Measurements from ENCODE around the gene NKPD1.

- TF ChIP-seq EZH2 (IDR thresholded peaks at IDR 0.05; ENCODE audit: insufficient read depth, poor library complexity, severe bottlenecking) (no peak), EZH2phosphoT487 (IDR thresholded peaks at IDR 0.05; ENCODE audit: insufficient read depth, low read depth) (no peak)
Observed at GRCh38 chr19:45175515-45176345, 14.9 kb upstream of the NKPD1 start.

All from GM23248 (cell line).